Measurements from ENCODE around the gene ANKRD33. TPM values are rescaled to one million over a fixed set of nuclear protein-coding genes. Genes with fewer than 3 reads are reported as not detected.

ANKRD33 gene
- total and polyA plus RNA-seq, 2 of the 8 experiments (the other 6 are each of a cell fraction or from before 2014, with no cell fraction given), result 0.41 to 0.53 TPM

DNA sequence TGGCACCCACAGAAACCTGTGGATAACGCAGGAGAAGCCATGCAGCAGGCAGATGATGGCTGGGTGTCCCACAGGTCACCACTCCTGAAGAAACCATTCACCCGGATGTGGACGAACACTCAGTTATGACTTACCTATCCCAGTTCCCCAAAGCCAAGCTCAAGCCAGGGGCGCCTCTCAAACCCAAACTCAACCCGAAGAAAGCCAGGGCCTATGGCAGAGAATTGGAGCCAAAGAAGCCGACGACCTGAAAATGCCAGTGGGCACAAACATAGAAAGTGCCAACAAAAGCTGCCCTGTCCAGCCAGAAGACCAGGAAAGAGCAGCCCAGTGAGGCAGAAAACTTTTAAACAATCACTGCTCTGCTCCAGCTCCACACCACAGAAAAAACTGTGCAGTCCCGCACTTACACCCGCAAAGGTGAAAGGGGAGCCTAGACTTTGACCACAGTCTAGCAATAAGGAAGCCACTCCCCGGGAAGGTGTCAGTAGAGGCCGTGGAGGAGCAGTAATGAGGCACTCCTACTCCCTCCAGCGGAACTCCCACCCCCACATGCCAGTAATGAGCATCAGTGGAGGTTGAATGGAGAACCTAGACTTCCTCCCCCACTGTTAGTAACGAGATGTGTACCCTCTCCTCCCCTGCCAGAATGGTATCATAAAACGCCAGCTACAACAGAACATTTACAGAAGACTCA, 13.4 kb downstream of the ANKRD33 start:
- Histone ChIP-seq H3K4me1 (replicated peaks in 1 of 4; ENCODE audit: control insufficient read depth in 3 of 4, insufficient read depth in 4 of 4, low read length in 3 of 4) (no peaks in the 10 kb centered on the region), H3K27ac (ENCODE audit: low read depth, low read length) (no peak overlapping the region), H3K79me2 (ENCODE audit: control insufficient read depth in 1 of 2, insufficient read depth in 2 of 2, low read length in 2 of 2) (no peaks in the 10 kb centered on the region), H3K9ac (replicated peaks in 1 of 4; ENCODE audit: extremely low read depth in 1 of 4, low read depth in 3 of 4, low read length in 3 of 4) (no peak overlapping the region), H4K5ac (ENCODE audit: insufficient read length, low read depth, low read length) (no peak overlapping the region), H3K9me3 (ENCODE audit: insufficient read depth in 2 of 2, low read depth in 1 of 2, low read length in 1 of 2) (no peaks in the 10 kb centered on the region), H3K4ac (replicated peaks; ENCODE audit: insufficient read length, low read depth, low read length) (no peak overlapping the region), H3K23me2 (ENCODE audit: low read depth, low read length) (no peaks in the 10 kb centered on the region; the same call in 1 of the 2 replicates), H4K8ac (ENCODE audit: extremely low read depth, insufficient read depth, low read length) (no peak overlapping the region), H3K4me3 (ENCODE audit: extremely low read depth in 1 of 4, insufficient read depth in 2 of 4, low read depth in 3 of 4, low read length in 4 of 4) (no peak overlapping the region), H3K79me1 (ENCODE audit: low read depth, low read length) (no peaks in the 10 kb centered on the region), H2BK15ac (ENCODE audit: low read length) (no peak overlapping the region), H3K56ac (replicated peaks; ENCODE audit: insufficient read length, low read depth, low read length) (no peak overlapping the region), H2BK20ac (ENCODE audit: low read length) (no peak overlapping the region), H2BK12ac (ENCODE audit: low read depth, low read length) (no peak overlapping the region), H3K14ac (ENCODE audit: insufficient read length) (no peak overlapping the region), H4K91ac (replicated peaks; ENCODE audit: insufficient read length, low read length) (no peak overlapping the region), H3K18ac (ENCODE audit: extremely low read depth, low read length) (no peak overlapping the region), H2BK120ac (replicated peaks; ENCODE audit: low read depth, low read length) (no peak overlapping the region), H3K4me2 (ENCODE audit: insufficient read depth in 1 of 2, low read depth in 2 of 2, low read length in 2 of 2) (no peak overlapping the region), H2AK5ac (ENCODE audit: low read depth, low read length) (no peak overlapping the region), H3K36me3 (ENCODE audit: control insufficient read depth in 2 of 4, insufficient read depth in 4 of 4, low read length in 3 of 4) (no peaks in the 10 kb centered on the region), H2BK5ac (ENCODE audit: low read depth, low read length) (no peak overlapping the region), H2AFZ (ENCODE audit: low read length) (no peak overlapping the region), H3K23ac (ENCODE audit: insufficient read length) (no peak overlapping the region), H4K20me1 (replicated peaks in 1 of 2; ENCODE audit: control insufficient read depth in 1 of 2, insufficient read depth in 2 of 2, low read length in 2 of 2) (peaks cover 0 to 2% of the 10 kb centered on the region in 2 experiments), H3K27me3 (replicated peaks in 1 of 4; ENCODE audit: control insufficient read depth in 3 of 4, extremely low read depth in 1 of 4, insufficient read depth in 3 of 4, low read length in 3 of 4) (no peaks in the 10 kb centered on the region; a peak in 4 of 7 replicates)
- DNase-seq (ENCODE audit: low read depth in 1 of 2, low spot score in 2 of 2) (no peak), FAIRE-seq (no peak)
- TF ChIP-seq KDM5A (IDR thresholded peaks at IDR 0.05; ENCODE audit: low read length) (no peak), SAP30 (IDR thresholded peaks at IDR 0.05; ENCODE audit: insufficient read depth, insufficient replicate concordance, low read length) (no peak), GABPA (IDR thresholded peaks at IDR 0.05; ENCODE audit: borderline replicate concordance, insufficient read depth, low read length) (no peak)
- CTCF ChIA-PET (ENCODE audit: partially characterized antibody), result interaction anchor here (0.6 to 10.9 kb wide), 13 partner anchors 9 to 1079 kb away, joined by 3 to 140 read pairs (median 3); no protein-coding TSS in a partner anchor
- POLR2A ChIA-PET (ENCODE audit: partially characterized antibody), result interaction anchor here (0.6 kb wide), 1 partner anchor 76 kb away, joined by 3 read pairs; no protein-coding TSS in a partner anchor
- WGBS, 2 experiments (ENCODE audit: extremely low coverage in 1 of 2, insufficient coverage in 1 of 2, insufficient read length in 1 of 2, insufficient replicate concordance in 2 of 2, low coverage in 1 of 2, low lambda C conversion rate in 2 of 2, missing lambda C conversion rate in 1 of 2), result 87% methylated on average over 14 of the region's 14 CpGs; no CpG with 5 or more reads in 1 of the 2 experiments

All from H1 (cell line).